Breast epithelium (tissue), 4 donors: ENCODE measurements around the gene SCG5. TPM values are rescaled to one million over a fixed set of nuclear protein-coding genes. Genes with fewer than 3 reads are reported as not detected.
A peak's percentile ranks its signal among the peaks of the same experiment; 100 is the strongest.

Experiments
- DNase-seq, 2 donors: peaks; one replicate each; pipeline ENCODE4 v3.0.0-alpha.2; 2019; ENCODE audit warnings: low spot score in 2 of 2
- H3K27ac ChIP-seq, 2 donors: fragments of 200-600 bp; sonication (generic) in 1 of 2; one replicate each; pipeline ENCODE4 v1.5.1; 2016 to 2019; ENCODE audit warnings: mild to moderate bottlenecking in 1 of 2
- H3K27me3 ChIP-seq, 2 donors: fragments of 200-600 bp; sonication (generic) in 1 of 2; one replicate each; pipeline versions ENCODE4 v1.5.1 to v1.6.0; 2017 to 2019; ENCODE audit warnings: control low read depth in 1 of 2, mild to moderate bottlenecking in 1 of 2
- H3K36me3 ChIP-seq: fragments of 200-600 bp; one replicate; pipeline ENCODE4 v1.5.1; 2019
- H3K4me1 ChIP-seq, 2 donors: fragments of 200-600 bp; sonication (generic); one replicate each; pipeline ENCODE4 v1.5.1; 2016 to 2019; ENCODE audit warnings: control low read depth in 1 of 2
- H3K4me3 ChIP-seq, 3 donors: fragments of 200-600 bp; sonication (generic); 1 replicate in 2 of 3; 2 replicates in 1 of 3; pipeline ENCODE4 v1.5.1; 2016 to 2019; ENCODE audit warnings: mild to moderate bottlenecking in 3 of 3, moderate library complexity in 2 of 3
- H3K9me3 ChIP-seq, 2 donors: fragments of 200-600 bp; sonication (generic) in 1 of 2; one replicate each; pipeline ENCODE4 v1.5.1; 2016 to 2019; ENCODE audit warnings: control low read depth in 1 of 2
- CTCF ChIP-seq, 3 donors: fragments of 450-650 bp; IDR thresholded peaks; one replicate each; pipeline ENCODE4 v1.5.1; 2016 to 2017; ENCODE audit warnings: antibody characterized with exemption in 3 of 3, mild to moderate bottlenecking in 3 of 3, moderate library complexity in 3 of 3
- POLR2A ChIP-seq: fragments of 450-650 bp; IDR thresholded peaks from one replicate; pipeline ENCODE4 v1.6.1; 2016; ENCODE audit warnings: antibody characterized with exemption, mild to moderate bottlenecking, moderate library complexity
- POLR2AphosphoS5 ChIP-seq, 3 donors: sonication (generic); formaldehyde crosslinking; IDR thresholded peaks; one replicate each; pipeline ENCODE4 v1.6.1; 2017; ENCODE audit warnings: antibody characterized with exemption in 3 of 3
- intact Hi-C: fragments of 100-400 bp; cut with DNase I; formaldehyde crosslinking; loops from one replicate; pipeline ENCODE4 v1.15.1; 2023; ENCODE audit warnings: low total_unique reads
- total RNA-seq, 3 donors: library from RNA; depleted of rRNA; stranded (reverse); fragments of >200 nt; gene quantifications; one replicate each; pipeline ENCODE4 v1.1.0, GENCODE V29; 2016

The SCG5 gene
- total RNA-seq, 3 donors from 2014 or later = 5.0 to 11.1 TPM; not detected in 1

GRCh38 chr15:32649342-32649741 is 7.8 kb downstream of the SCG5 start:
- intact Hi-C loops = no loop called here
- DNase-seq = no peak
- Histone ChIP-seq H3K9me3 (no peaks in the 10 kb centered on the region), H3K27me3 (no peaks in the 10 kb centered on the region), H3K4me3 (no peak overlapping the region), H3K4me1 (no peaks in the 10 kb centered on the region), H3K27ac (no peak overlapping the region), H3K36me3 (no peaks in the 10 kb centered on the region)
- TF ChIP-seq CTCF (IDR thresholded peaks at IDR 0.05) = no peak
- no peak for TF ChIP-seq POLR2A
- no peak for TF ChIP-seq POLR2AphosphoS5 (IDR thresholded peaks at IDR 0.05)

GRCh38 chr15:32651229-32651837 is 9.8 kb downstream of the SCG5 start:
- Histone ChIP-seq H3K9me3 (no peaks in the 10 kb centered on the region), H3K36me3 (no peaks in the 10 kb centered on the region), H3K27me3 (no peaks in the 10 kb centered on the region), H3K4me1 (no peaks in the 10 kb centered on the region), H3K27ac (no peak overlapping the region), H3K4me3 (no peak overlapping the region)
- intact Hi-C loops = loop anchor here (10.0 kb wide), 1 partner anchor 1503 kb away; no protein-coding TSS in a partner anchor
- no peak for DNase-seq
- peak in 2 of 3 donors; percentile 54 to 60 for TF ChIP-seq CTCF (IDR thresholded peaks at IDR 0.05)
- TF ChIP-seq POLR2A = no peak

- Histone ChIP-seq H3K4me1 (no peaks in the 10 kb centered on the region), H3K27me3 (no peaks in the 10 kb centered on the region), H3K4me3 (no peak overlapping the region), H3K27ac (no peak overlapping the region), H3K36me3 (no peaks in the 10 kb centered on the region), H3K9me3 (no peaks in the 10 kb centered on the region)
- no peak for DNase-seq
- TF ChIP-seq POLR2A (no peak), POLR2AphosphoS5 (IDR thresholded peaks at IDR 0.05) (no peak), CTCF (IDR thresholded peaks at IDR 0.05) (no peak)
- intact Hi-C loops = loop anchor here (10.0 kb wide), 1 partner anchor 1503 kb away; no protein-coding TSS in a partner anchor
These were observed 10.7 kb downstream of the SCG5 start for GRCh38 chr15:32652178-32652577.

GRCh38 chr15:32656091-32656490 is 14.6 kb downstream of the SCG5 start:
- intact Hi-C loops = loop anchor here (10.0 kb wide), 1 partner anchor 1499 kb away; no protein-coding TSS in a partner anchor
- H3K27ac ChIP-seq = no peak overlapping the region
- H3K36me3 ChIP-seq = no peaks in the 10 kb centered on the region
- no peaks in the 10 kb centered on the region for H3K4me1 ChIP-seq
- no peak overlapping the region for H3K4me3 ChIP-seq
- H3K27me3 ChIP-seq = no peaks in the 10 kb centered on the region
- DNase-seq = no peak
- TF ChIP-seq POLR2AphosphoS5 (IDR thresholded peaks at IDR 0.05) = no peak
- TF ChIP-seq CTCF (IDR thresholded peaks at IDR 0.05) = no peak
- no peak for TF ChIP-seq POLR2A
- H3K9me3 ChIP-seq = no peaks in the 10 kb centered on the region

GRCh38 chr15:32656496-32656895 is 15.0 kb downstream of the SCG5 start:
- TF ChIP-seq POLR2AphosphoS5 (IDR thresholded peaks at IDR 0.05) = no peak
- TF ChIP-seq CTCF (IDR thresholded peaks at IDR 0.05) = no peak
- no peak for TF ChIP-seq POLR2A

More at GRCh38 chr15:32656496-32656895, 15.0 kb downstream of the SCG5 start:
- Histone ChIP-seq H3K4me3 (no peak overlapping the region), H3K36me3 (no peaks in the 10 kb centered on the region), H3K27me3 (no peaks in the 10 kb centered on the region), H3K4me1 (no peaks in the 10 kb centered on the region), H3K27ac (no peak overlapping the region), H3K9me3 (no peaks in the 10 kb centered on the region)
- intact Hi-C loops = loop anchor here (10.0 kb wide), 1 partner anchor 1498 kb away; no protein-coding TSS in a partner anchor
- no peak for DNase-seq
